Measurements from ENCODE around the gene NPHP1.
"Not testable (repeated sequence)": the region's sequence is repeated elsewhere in the genome, so short reads cannot be mapped to it uniquely, and the experiment has no call there.

Gene NPHP1

GRCh38 chr2:110126906-110127305, 77.9 kb downstream of the NPHP1 start:
- no peak for DNase-seq (ENCODE audit: low read depth in 2 of 2)

GRCh38 chr2:110126086-110126773, 78.6 kb downstream of the NPHP1 start:
- DNase-seq (ENCODE audit: low read depth in 2 of 2) = no peak

GRCh38 chr2:110124939-110125691, 79.7 kb downstream of the NPHP1 start:
- no peak for DNase-seq (ENCODE audit: low read depth in 2 of 2)

DNA sequence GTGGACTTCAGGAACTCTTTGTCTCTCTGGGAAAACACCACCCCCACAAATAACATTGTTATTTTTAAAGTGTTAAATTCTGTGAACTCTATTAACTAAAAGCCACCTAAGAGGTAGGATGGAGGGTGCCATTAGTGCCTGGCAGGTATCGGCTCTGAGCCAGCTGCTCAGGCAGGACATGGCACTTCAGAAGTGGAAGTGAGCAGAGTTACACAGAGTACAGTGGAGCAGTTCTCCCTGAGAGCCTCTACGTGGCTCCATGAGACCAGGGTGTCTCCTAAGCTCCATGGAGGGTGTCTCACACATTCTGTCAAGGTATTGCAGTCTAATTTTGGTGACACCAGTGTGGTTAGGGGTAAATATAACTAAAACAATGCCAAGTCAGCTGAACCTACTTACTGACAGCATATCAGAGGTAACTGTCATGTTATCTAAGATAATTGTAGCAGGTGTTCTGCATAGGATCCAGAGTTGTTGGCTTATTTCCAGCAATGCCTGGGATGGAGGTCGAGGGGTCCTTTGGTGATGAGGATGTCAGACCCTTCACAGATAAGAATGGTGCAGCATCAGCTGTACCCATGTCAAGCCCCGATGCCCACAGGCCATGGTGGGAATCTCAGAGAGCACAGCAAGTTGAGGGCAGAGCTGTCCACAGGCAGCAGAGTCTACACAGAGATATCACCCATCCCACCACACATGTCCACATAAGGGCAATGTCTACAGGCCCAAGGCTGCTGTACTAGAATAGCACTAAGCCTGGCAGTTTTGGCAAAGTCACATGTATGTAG, 80.6 kb downstream of the NPHP1 start:
- no peak for DNase-seq (ENCODE audit: low read depth in 2 of 2)

- no peak for DNase-seq (ENCODE audit: low read depth in 2 of 2)
Observed at GRCh38 chr2:110121592-110121991, 83.2 kb downstream of the NPHP1 start.

DNA sequence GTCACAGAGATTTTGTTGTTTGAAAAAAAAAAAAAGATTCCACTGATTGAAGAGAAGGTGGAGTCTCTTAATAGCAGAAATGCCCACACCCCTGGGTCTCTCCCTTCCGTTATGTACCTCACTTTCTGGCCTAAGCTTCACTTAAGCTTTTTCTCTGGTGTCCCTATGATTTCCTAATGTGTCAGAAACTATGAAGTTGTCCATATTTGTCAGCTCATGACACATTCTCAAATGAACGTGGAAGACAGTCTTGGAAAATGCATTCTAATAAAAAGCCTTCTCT, 83.8 kb downstream of the NPHP1 start:
- no peak for DNase-seq (ENCODE audit: low read depth in 2 of 2)

DNA sequence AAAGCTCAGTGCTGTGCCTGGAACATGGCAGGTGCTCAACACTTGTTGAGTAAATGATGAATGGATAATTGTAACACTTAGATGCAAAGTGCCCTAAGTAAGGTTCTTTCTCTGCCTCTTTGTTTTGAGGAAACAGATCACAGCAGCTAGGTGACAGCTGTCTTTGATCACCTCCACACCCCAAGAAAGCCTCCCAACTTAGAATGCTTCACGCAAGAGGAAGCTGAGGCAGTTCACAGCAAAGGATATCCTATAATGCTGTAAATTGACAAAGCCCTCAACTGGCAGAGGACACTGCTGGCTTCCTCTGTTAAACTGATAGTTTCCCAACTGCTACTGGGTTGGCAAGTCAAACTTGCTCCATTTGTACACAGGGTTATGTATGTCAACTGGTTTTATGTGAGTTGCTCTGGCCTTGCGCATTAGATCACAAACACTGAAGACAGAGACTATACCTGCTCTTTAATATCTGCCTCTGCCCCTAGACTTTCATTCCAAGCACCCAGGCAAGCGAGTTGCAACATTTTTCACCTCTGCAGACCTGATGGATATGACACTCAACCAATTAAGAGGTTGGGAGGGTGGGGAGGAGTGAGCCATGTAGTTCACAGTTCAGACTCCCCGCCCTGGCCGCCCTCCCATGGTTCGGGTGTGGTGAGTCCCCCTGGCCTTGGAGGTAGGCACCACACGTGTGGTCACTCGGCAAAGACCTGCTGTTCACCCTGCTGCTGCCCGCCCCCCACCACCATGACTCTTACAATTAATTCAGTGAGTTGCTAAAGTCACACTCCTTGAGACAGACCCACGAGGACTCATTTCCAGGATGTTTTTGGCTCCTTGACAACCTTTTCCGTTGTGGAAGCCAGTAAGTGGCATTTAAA, 84.4 kb downstream of the NPHP1 start:
- no peak for DNase-seq (ENCODE audit: low read depth in 2 of 2)

DNA sequence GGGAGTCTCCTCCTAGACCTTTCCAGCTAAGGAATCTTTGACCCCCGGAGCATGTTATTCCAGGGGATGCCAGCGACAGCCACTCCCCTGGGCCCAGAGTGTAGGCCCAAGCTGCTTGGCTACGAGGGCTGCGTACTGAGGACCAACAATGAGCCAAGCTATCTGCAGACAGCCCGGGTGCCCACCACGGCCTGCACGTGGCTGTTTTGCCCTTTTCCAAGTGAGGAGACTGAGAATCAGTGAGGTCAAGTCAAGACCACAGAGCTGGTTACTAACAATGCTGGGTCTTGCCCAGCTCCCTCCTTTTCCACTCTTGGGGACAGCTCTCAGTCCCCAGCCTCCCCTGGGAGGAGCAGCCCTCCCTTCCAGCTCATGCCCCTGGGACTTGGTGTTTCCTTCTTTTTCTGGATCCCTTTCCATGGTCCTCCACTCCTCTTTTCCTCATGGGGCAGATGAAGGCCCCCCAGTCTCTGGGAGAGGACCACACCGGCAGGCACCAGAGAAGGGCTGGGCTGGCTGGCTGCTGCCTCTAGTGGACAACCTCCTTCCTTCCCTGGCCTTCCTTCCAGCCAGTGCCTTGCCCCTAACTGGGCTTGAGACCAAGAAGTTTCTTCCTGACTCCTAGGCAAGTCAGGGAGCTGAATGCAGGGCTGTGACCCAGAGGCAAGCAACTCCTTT, 88.6 kb downstream of the NPHP1 start:
- no peak for DNase-seq (ENCODE audit: low read depth in 2 of 2)

DNA sequence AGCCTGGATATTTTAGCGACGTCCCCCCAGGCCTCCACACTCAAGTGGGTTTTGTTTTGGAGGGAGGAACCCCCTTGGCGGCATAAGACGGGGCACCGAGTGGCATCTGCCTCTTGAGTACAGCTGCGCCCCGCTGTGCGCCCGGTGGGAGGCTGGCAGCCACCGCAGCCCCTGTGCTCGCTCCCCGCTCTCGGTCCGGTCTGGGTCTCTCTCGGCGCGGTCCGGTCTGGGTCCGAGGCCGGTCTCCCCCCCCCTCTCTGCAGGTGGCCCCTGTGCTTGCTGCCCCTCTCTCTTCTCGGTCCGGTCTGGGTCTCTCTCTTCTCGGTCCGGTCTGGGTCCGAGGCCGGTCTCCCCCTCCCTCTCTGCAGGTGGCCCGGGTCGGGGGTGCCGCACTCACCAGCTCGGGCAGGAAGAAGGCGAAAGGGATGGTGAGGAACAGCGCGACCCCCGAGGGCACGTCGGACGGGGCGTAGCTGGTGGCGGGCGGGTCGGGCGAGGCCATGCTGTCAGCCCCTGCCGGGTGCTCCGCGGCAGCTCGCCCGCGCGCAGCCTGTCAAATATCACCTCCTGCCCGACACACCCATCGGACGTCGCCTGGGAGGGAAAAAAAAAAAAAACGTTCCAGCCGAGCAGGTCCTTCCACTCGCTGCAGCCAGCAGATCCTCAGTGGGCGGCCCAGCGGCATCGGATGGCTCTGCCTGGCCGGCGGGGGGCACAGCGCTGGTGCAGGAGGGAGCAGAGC, 89.4 kb downstream of the NPHP1 start, which contains the start of gene MALL:
Gene MALL, minus strand, starts transcription at position 532 of the 742 bp plus-strand sequence. Its CDS starts 30 bp downstream, at position 502.
- DNase-seq (ENCODE audit: low read depth in 2 of 2) = no peak

DNA sequence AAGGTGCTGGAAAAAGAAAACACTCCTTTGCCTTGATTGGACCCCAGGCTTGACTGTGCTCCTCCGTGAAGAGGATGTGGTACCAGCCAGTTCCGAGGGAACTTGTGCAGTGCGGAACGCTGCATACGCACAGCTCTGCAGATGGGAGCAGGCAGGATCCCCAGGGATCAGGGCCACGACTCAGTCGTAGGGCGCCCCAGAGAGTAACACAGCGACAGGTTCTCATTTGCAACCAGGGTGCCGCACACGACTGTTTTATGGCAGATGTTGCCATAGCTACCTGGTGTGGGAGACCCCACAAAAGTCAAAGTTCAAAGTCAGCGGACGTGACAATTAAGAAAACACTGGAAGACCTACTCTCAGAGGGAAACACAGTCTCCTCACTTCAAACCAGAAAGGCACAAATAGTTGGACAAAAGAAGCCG, 90.0 kb downstream of the NPHP1 start:
- DNase-seq (ENCODE audit: low read depth in 2 of 2) = no peak

DNA sequence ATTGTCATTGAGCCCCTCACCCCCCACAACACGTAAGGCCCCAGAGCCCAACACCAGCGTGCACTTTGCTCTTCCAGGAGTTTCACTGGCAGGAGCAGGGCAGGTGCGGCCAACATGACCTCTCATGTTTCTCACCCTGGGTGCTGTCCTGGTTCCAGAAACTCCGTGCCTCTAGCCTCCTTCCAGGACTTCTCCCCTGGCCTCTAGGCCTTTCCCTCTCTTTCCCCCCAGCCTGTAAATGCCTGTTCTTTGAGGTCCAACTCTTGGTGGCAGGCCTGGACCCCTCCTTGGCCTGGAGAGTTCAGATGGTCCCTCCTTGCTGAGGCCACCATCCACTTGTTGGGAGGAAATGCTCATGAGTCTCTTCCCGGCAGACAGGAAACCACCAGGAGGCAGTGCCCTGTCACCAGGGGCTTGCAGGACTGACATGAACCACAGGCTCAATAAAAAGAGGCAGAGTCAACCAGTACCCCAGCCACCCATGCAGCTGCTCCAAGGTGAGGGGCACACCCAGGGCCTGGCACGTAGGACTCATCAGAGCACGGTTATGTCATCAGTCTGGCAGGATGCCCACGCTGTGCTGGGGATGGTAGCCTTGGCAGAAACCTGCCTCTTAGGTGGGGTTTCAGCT, 90.7 kb downstream of the NPHP1 start:
- no peak for DNase-seq (ENCODE audit: low read depth in 2 of 2)

- not testable (repeated sequence) for DNase-seq (ENCODE audit: low read depth in 2 of 2)
Observed at GRCh38 chr2:110108291-110108690, 96.5 kb downstream of the NPHP1 start.

GRCh38 chr2:110107092-110108079, 97.4 kb downstream of the NPHP1 start:
- no peak for DNase-seq (ENCODE audit: low read depth in 2 of 2)

- no peak for DNase-seq (ENCODE audit: low read depth in 2 of 2)
Observed at GRCh38 chr2:110106642-110107041, 98.2 kb downstream of the NPHP1 start.

DNA sequence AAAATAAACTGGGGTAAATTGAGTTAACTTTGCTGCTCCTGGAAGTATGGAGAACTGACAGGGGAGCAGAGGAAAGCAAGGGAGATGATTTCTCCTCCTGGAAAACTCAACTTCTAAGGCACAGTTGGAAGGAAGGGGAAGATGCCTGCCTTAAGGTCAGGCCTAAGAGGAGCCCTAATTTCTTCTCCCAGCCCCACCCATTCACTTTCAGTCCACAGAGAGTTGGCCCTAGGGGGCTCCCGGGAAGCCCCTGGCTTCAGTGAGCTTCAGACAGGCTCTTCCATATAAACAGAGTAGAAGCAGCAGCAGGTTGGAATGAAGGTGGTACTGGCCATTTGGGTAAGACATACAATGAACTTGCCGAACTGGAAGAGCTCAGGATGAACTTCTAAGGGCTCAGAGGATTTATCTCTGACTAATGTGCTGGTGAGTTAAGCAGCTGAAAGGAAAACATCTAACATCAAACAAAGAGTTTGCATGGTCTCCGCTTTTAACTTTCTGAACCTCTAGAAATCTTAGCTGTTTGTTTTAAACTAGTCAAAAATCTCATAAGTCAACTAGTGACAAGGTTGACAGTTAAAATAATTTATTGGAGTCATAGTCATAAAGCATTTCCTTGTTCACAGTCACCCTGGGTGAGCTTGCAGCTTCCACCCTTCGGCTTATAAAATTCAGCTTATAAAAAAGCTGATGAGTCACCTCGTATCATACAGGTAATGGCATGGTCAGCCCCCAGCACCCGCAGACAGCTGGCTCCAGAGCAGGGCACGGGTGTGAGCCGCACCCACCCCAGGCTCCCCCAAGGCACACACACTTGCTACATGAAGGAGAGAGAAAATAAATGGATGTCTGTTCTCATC, 99.0 kb downstream of the NPHP1 start:
- DNase-seq (ENCODE audit: low read depth in 2 of 2) = no peak

- no peak for DNase-seq (ENCODE audit: low read depth in 2 of 2)
Observed at GRCh38 chr2:110105183-110105582, 99.6 kb downstream of the NPHP1 start.

DNA sequence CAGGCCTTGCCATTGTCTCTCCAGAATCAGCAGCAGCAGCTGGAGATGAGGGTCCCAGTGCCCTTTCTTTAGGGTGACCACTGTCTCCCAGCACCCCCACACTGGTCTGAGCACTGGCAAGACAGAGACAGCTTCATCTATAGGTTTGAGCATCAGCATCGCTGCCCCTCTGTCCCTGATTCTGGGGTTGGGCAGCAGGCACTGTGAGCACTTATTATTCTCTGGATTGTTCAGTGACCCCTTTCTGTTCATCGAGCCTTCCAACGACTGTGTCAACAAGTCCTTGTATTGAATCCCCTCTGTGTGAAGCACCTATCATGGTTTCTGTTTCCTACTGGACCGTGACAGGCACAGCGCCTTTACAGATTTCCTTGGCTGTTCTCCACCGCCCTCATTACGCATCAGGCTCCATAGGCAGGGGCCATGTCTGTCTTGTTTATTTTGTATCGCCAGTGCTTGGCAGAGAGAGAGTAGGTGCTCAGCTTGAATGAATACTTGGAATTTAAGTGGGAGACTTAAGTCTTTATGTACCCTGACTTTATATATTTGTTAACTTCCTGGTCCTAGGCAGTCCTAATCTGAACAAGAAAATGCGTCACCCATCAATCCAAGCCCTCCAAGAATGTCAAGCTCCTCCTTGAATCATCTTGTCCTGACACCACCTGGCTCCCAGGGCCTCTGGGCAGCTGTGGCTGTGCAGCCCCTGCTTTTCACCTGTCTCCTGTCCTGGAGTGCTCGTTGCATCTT, 100.6 kb downstream of the NPHP1 start:
- DNase-seq (ENCODE audit: low read depth in 2 of 2) = no peak
